Endodermal cell (in vitro differentiated cells): Measurements from ENCODE around the gene ANXA8. TPM values are rescaled to one million over a fixed set of nuclear protein-coding genes. Genes with fewer than 3 reads are reported as not detected.

ENCODE experiments used
- DNase-seq: peaks from one replicate; pipeline ENCODE4 v3.0.0-alpha.2; 2017
- H3K27ac ChIP-seq: 2 replicates; pipeline ENCODE4 v1.5.1; 2013; ENCODE audit warnings: mild to moderate bottlenecking, low read depth, low read length, moderate library complexity
- H3K27me3 ChIP-seq: 2 replicates; pipeline ENCODE4 v1.6.1; 2013; ENCODE audit warnings: mild to moderate bottlenecking, low read length, moderate library complexity; ENCODE audit not compliant: insufficient read depth, control insufficient read depth, poor library complexity, severe bottlenecking
- H3K36me3 ChIP-seq: 2 replicates; pipeline ENCODE4 v1.7.0; 2013; ENCODE audit warnings: mild to moderate bottlenecking, low read length, moderate library complexity; ENCODE audit not compliant: control insufficient read depth, insufficient read depth
- H3K4me1 ChIP-seq: one replicate; pipeline ENCODE4 v1.7.0; 2013; ENCODE audit warnings: low read length; ENCODE audit not compliant: control insufficient read depth, insufficient read depth
- H3K4me3 ChIP-seq: 2 replicates; pipeline ENCODE4 v1.5.1; 2013; ENCODE audit warnings: mild to moderate bottlenecking, low read length, moderate library complexity
- H3K9ac ChIP-seq: 2 replicates; pipeline ENCODE4 v1.6.1; 2013; ENCODE audit warnings: mild to moderate bottlenecking, low read length, moderate library complexity; ENCODE audit not compliant: poor library complexity, severe bottlenecking; ENCODE audit errors: extremely low read depth
- H3K9me3 ChIP-seq: 2 replicates; pipeline ENCODE4 v1.6.1; 2013; ENCODE audit warnings: mild to moderate bottlenecking, low read length, moderate library complexity; ENCODE audit not compliant: control insufficient read depth
- H3K27ac Mint-ChIP-seq: 2 replicates; pipeline ENCODE4 v1.8.0; 2020; ENCODE audit warnings: mixed read lengths
- H3K27me3 Mint-ChIP-seq: 2 replicates; pipeline ENCODE4 v1.8.0; 2021; ENCODE audit warnings: mild to moderate bottlenecking, mixed read lengths; ENCODE audit not compliant: insufficient read depth
- H3K36me3 Mint-ChIP-seq: 2 replicates; pipeline ENCODE4 v1.8.0; 2020; ENCODE audit warnings: low read depth, mixed read lengths
- H3K4me1 Mint-ChIP-seq: 2 replicates; pipeline ENCODE4 v1.8.0; 2020; ENCODE audit warnings: mixed read lengths
- H3K4me3 Mint-ChIP-seq: 2 replicates; pipeline ENCODE4 v1.8.0; 2020; ENCODE audit warnings: mild to moderate bottlenecking, moderate library complexity, mixed read lengths
- H3K9me3 Mint-ChIP-seq: 2 replicates; pipeline ENCODE4 v1.8.0; 2020; ENCODE audit warnings: mild to moderate bottlenecking, mixed read lengths
- WGBS, 2 experiments: methylation state at CpG; one replicate each; pipeline versions ENCODE4 v1.1.5 to v1.1.7; 2013; ENCODE audit warnings: missing lambda C conversion rate in 2 of 2, mixed read lengths in 1 of 2; ENCODE audit not compliant: insufficient coverage in 1 of 2, insufficient read length in 1 of 2; 5-methylcytosine and 5-hydroxymethylcytosine counted together
- total RNA-seq, 2 donors: library from RNA; stranded (reverse); fragmentation: NEBNext Ultra II Directional in 1 of 2; extraction: Animal tissue kit (Norgen Biotek cat#: 25700) in 1 of 2; gene quantifications; 2 replicates in 1 of 2; 3 replicates in 1 of 2; pipeline ENCODE4 v1.2.1, GENCODE V29; 2021
- TF ChIP-seq, protein P1 (sequence below): fragments of 200-600 bp; sonication (generic); conservative IDR thresholded peaks from 2 replicates; pipeline ENCODE4 v1.5.0; 2021; ENCODE audit warnings: antibody characterized with exemption, mild to moderate bottlenecking

ANXA8 gene
- total RNA-seq, 2 donors from 2014 or later, result 0.33 to 0.37 TPM

DNA sequence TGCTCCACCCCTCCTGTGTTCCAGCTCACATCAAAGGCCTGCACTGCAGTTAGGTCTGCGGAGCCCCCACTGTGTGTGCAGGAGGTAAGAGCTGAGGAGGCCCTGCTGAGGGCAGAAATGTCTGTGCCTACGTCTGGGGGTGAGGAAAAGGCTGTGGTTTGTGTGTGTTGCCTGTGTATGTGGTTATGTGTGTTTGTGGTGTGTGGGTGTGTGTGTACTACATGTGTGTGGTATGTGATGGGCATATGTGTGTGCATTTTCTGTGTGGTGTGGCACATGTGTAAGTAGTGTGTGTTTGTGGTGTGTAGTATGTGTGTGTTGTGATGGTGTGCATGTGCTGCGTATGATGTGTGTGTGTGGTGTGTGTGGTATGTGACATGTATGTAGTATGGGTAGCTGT, 36.2 kb downstream of the ANXA8 start:
- H3K4me3 Mint-ChIP-seq, result no peak overlapping the region
- peaks cover 6% of the 10 kb centered on the region for H3K4me1 Mint-ChIP-seq
- no peaks in the 10 kb centered on the region for H3K27me3 Mint-ChIP-seq
- no peak overlapping the region for H3K9ac ChIP-seq
- peaks cover 16% of the 10 kb centered on the region for H3K9me3 ChIP-seq
- peaks cover 9% of the 10 kb centered on the region for H3K9me3 Mint-ChIP-seq
- WGBS, 2 experiments, result 84 to 100% methylated on average over 1 to 3 of the region's 3 CpGs
- H3K36me3 Mint-ChIP-seq, result no peaks in the 10 kb centered on the region
- no peak for DNase-seq
- H3K27me3 ChIP-seq, result no peaks in the 10 kb centered on the region
- no peaks in the 10 kb centered on the region for H3K4me1 ChIP-seq
- no peaks in the 10 kb centered on the region for H3K36me3 ChIP-seq
- no peak overlapping the region for H3K27ac Mint-ChIP-seq
- TF ChIP-seq, protein P1, sequence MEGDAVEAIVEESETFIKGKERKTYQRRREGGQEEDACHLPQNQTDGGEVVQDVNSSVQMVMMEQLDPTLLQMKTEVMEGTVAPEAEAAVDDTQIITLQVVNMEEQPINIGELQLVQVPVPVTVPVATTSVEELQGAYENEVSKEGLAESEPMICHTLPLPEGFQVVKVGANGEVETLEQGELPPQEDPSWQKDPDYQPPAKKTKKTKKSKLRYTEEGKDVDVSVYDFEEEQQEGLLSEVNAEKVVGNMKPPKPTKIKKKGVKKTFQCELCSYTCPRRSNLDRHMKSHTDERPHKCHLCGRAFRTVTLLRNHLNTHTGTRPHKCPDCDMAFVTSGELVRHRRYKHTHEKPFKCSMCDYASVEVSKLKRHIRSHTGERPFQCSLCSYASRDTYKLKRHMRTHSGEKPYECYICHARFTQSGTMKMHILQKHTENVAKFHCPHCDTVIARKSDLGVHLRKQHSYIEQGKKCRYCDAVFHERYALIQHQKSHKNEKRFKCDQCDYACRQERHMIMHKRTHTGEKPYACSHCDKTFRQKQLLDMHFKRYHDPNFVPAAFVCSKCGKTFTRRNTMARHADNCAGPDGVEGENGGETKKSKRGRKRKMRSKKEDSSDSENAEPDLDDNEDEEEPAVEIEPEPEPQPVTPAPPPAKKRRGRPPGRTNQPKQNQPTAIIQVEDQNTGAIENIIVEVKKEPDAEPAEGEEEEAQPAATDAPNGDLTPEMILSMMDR, result no peak
- H3K4me3 ChIP-seq, result no peak overlapping the region
- H3K27ac ChIP-seq, result no peak overlapping the region

DNA sequence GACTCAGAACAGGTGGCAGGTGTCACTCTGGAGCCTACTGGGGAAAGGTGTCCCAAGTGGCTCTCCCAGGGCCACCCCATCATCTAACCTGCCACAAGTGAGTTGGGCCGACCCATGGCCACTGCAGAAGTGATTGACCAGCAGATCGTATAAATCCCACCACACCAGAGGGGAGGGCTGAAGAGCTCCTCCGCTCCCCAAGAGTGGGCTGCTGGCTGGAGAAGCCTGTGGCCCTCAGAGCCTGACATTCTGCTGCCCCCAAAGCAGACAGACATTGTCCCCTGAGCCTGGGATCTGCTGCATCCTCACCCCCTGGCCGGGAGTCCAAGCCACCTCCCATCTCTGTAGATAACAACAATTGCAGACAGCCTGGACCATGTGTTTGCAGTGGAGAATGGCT, 36.7 kb downstream of the ANXA8 start:
- Histone ChIP-seq H3K36me3 (no peaks in the 10 kb centered on the region), H3K4me1 (no peaks in the 10 kb centered on the region), H3K9ac (no peak overlapping the region), H3K27me3 (no peaks in the 10 kb centered on the region), H3K9me3 (peaks cover 16% of the 10 kb centered on the region), H3K27ac (no peak overlapping the region), H3K4me3 (no peak overlapping the region)
- Mint-ChIP-seq H3K27ac (no peak overlapping the region), H3K36me3 (no peaks in the 10 kb centered on the region), H3K27me3 (no peaks in the 10 kb centered on the region), H3K4me1 (peaks cover under 1% of the 10 kb centered on the region), H3K9me3 (peaks cover 9% of the 10 kb centered on the region), H3K4me3 (no peak overlapping the region)
- 82 to 93% methylated on average over 2 to 4 of the region's 4 CpGs for WGBS, 2 experiments
- DNase-seq, result no peak
- TF ChIP-seq, protein P1, result no peak

DNA sequence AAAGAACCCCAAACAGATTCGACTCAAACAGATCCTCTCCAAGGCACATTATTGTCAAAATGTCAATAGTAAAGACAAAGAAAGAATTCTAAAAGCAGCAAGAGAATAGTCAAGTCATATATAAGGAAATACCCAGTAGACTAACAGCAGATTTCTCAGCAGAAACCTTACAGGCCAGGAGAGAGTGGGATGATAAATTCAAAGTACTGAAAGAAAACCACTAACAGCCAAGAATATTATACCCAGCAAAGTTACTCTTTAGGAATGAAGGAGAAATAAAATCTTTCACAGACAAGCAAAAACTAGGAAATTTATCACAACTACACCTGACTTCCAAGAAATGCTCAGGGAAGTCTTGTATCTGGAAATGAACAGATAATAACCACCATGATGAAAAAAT, 38.2 kb downstream of the ANXA8 start:
- no peak for DNase-seq
- no peak overlapping the region for H3K27ac Mint-ChIP-seq
- Histone ChIP-seq H3K4me1 (no peaks in the 10 kb centered on the region), H3K9ac (no peak overlapping the region), H3K27ac (no peak overlapping the region), H3K36me3 (no peaks in the 10 kb centered on the region), H3K4me3 (no peak overlapping the region), H3K9me3 (peaks cover 16% of the 10 kb centered on the region), H3K27me3 (no peaks in the 10 kb centered on the region)
- H3K27me3 Mint-ChIP-seq, result no peaks in the 10 kb centered on the region
- WGBS, 2 experiments, result 83% methylated on average over 1 of the region's 1 CpG; no CpG with 5 or more reads in 1 of the 2 experiments
- H3K4me3 Mint-ChIP-seq, result no peak overlapping the region
- H3K4me1 Mint-ChIP-seq, result no peaks in the 10 kb centered on the region
- H3K36me3 Mint-ChIP-seq, result no peaks in the 10 kb centered on the region
- TF ChIP-seq, protein P1, result no peak
- peaks cover 9% of the 10 kb centered on the region for H3K9me3 Mint-ChIP-seq
